OCI-LY1 (cell line): ENCODE data around the gene STXBP6.

Source experiments
- CTCF ChIP-seq: fragments of 200-600 bp; sonication (generic), shearing (Covaris generic); IDR thresholded peaks from 2 replicates; pipeline ENCODE4 v1.5.1; 2017; ENCODE audit warnings: mild to moderate bottlenecking, antibody characterized with exemption, low read length, moderate library complexity, mixed read lengths
- EZH2 ChIP-seq: fragments of 200-600 bp; sonication (generic), shearing (Covaris generic); IDR thresholded peaks from 2 replicates; pipeline ENCODE4 v1.8.0; 2017; ENCODE audit warnings: borderline replicate concordance, mixed run types, mild to moderate bottlenecking, antibody characterized with exemption, low read length, moderate library complexity, mixed read lengths

DNA sequence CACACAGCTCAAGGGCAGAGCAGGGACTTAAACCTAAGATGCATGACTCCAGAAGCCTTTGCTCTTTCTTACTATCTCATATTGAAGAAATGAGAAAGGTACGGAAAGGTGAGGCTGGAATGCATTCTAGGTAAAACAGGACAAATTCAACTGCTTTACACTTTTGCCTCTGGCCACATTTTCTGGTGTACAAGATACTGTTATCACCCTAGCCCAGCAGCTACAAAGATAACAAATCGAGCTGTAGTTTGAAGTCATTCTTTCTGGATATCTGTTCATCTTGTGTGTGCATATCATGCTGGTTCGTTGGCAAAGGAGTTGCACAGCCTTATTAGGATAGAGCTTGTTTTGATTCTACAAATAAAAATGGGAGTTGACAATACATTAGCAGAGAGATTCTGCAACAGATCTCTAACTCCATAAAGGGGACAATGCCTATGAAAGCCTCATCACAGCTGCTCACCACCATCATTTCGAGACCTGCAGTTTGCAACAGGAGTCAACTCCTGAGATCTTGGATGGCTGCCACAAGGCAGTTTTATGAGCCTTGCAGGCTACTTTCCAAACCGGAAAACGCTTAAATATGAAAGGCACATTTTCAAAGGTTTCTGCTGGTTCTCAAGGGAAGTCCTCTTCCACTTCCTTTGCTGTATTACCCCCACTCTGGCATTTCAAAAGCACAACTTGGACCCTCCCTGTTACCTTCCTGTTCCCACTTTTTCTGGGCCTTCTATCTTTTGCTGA is 64.9 kb downstream of the STXBP6 start:
- TF ChIP-seq CTCF (no peak), EZH2 (no peak)
